Astrocyte (in vitro differentiated cells and primary cell): ENCODE data around the gene CPO. TPM values are rescaled to one million over a fixed set of nuclear protein-coding genes. Genes with fewer than 3 reads are reported as not detected.

ENCODE experiments used
- DNase-seq: peaks from one replicate; pipeline ENCODE4 v3.0.0-alpha.2; 2010; ENCODE audit warnings: low read depth
- FAIRE-seq: peaks from 2 replicates; lab custom pipeline; 2011; peaks lifted over from hg19 to GRCh38; lab: Jason Lieb, UNC
- H2AFZ ChIP-seq: 2 replicates; pipeline ENCODE4 v1.6.0; 2012; ENCODE audit warnings: low read depth, low read length, inconsistent platforms
- H3K27ac ChIP-seq: 2 replicates; pipeline ENCODE4 v1.5.1; 2011; ENCODE audit warnings: low read depth, low read length, inconsistent platforms
- H3K27me3 ChIP-seq: 2 replicates; pipeline ENCODE4 v1.6.0; 2011; ENCODE audit warnings: low read length, inconsistent platforms; ENCODE audit not compliant: insufficient read depth
- H3K36me3 ChIP-seq: 2 replicates; pipeline ENCODE4 v1.5.1; 2011; ENCODE audit warnings: low read length, inconsistent platforms; ENCODE audit not compliant: insufficient read depth
- H3K4me1 ChIP-seq: 2 replicates; pipeline ENCODE4 v1.5.1; 2011; ENCODE audit warnings: low read length, inconsistent platforms; ENCODE audit not compliant: insufficient read depth
- H3K4me2 ChIP-seq: 2 replicates; pipeline ENCODE4 v1.6.0; 2012; ENCODE audit warnings: low read length, inconsistent platforms
- H3K4me3 ChIP-seq: 2 replicates; pipeline ENCODE4 v1.5.1; 2011; ENCODE audit warnings: low read depth, mild to moderate bottlenecking, low read length, inconsistent platforms; ENCODE audit not compliant: insufficient read depth
- H3K79me2 ChIP-seq: 2 replicates; pipeline ENCODE4 v1.6.0; 2012; ENCODE audit warnings: mild to moderate bottlenecking, low read length, inconsistent platforms; ENCODE audit not compliant: insufficient read depth
- H3K9ac ChIP-seq: 2 replicates; pipeline ENCODE4 v1.6.0; 2012; ENCODE audit warnings: mild to moderate bottlenecking, low read length, inconsistent platforms
- H3K9me3 ChIP-seq: 2 replicates; pipeline ENCODE4 v1.5.1; 2012; ENCODE audit warnings: low read depth, mild to moderate bottlenecking, low read length, inconsistent platforms; ENCODE audit not compliant: insufficient read depth
- H4K20me1 ChIP-seq: 2 replicates; pipeline ENCODE4 v1.6.0; 2012; ENCODE audit warnings: low read length, inconsistent platforms; ENCODE audit not compliant: insufficient read depth
- H3K27ac Mint-ChIP-seq: one replicate; pipeline ENCODE4 v1.8.0; 2021; ENCODE audit warnings: mild to moderate bottlenecking, mixed read lengths; ENCODE audit not compliant: unreplicated experiment
- H3K27me3 Mint-ChIP-seq: one replicate; pipeline ENCODE4 v1.8.0; 2021; ENCODE audit warnings: low read depth, mixed read lengths; ENCODE audit not compliant: unreplicated experiment
- H3K36me3 Mint-ChIP-seq: one replicate; pipeline ENCODE4 v1.8.0; 2021; ENCODE audit warnings: low read depth, mixed read lengths; ENCODE audit not compliant: unreplicated experiment
- H3K4me1 Mint-ChIP-seq: one replicate; pipeline ENCODE4 v1.8.0; 2021; ENCODE audit warnings: low read depth, mixed read lengths; ENCODE audit not compliant: unreplicated experiment
- H3K4me3 Mint-ChIP-seq: one replicate; pipeline ENCODE4 v1.8.0; 2021; ENCODE audit warnings: mild to moderate bottlenecking, moderate library complexity, mixed read lengths; ENCODE audit not compliant: unreplicated experiment
- H3K9me3 Mint-ChIP-seq: one replicate; pipeline ENCODE4 v1.8.0; 2021; ENCODE audit warnings: mild to moderate bottlenecking, mixed read lengths; ENCODE audit not compliant: unreplicated experiment
- EZH2 ChIP-seq: IDR thresholded peaks from 2 replicates; pipeline ENCODE4 v1.6.1; 2012; ENCODE audit warnings: mild to moderate bottlenecking, low read length, inconsistent platforms; ENCODE audit not compliant: insufficient read depth
- total RNA-seq: library from RNA; stranded (reverse); gene quantifications from 2 replicates; pipeline ENCODE4 v1.2.1, GENCODE V29; 2021
- TF ChIP-seq, protein P1 (sequence below): IDR thresholded peaks from 2 replicates; pipeline ENCODE4 v1.5.1; 2011; ENCODE audit warnings: low read depth, mild to moderate bottlenecking, inconsistent platforms, low read length, moderate library complexity; ENCODE audit not compliant: insufficient read depth

CPO gene
- total RNA-seq, 1 donor from 2014 or later = not detected

DNA sequence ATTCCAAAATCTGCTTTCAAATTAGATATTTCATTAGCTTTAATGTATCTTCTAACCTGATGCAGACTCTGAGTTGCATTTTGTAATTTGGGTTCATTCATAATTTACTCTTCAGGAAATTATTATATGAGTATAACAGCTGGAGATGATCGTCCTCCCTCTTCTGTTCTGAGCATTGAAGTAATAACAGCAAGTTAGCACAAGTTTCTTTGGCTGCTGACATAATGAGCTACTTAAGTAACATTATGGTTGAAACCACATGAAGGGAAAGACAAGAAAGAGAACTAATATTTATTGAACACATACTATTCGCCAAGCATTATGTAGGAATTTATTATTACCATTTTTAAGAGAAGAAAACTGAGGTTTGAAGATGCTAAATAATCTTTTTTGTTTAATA lies 75.1 kb downstream of the CPO start:
- Histone ChIP-seq H3K4me3 (no peak overlapping the region), H2AFZ (no peak overlapping the region), H3K79me2 (no peaks in the 10 kb centered on the region), H3K9me3 (no peaks in the 10 kb centered on the region), H3K36me3 (no peaks in the 10 kb centered on the region), H3K27me3 (no peaks in the 10 kb centered on the region), H3K4me2 (no peak overlapping the region), H3K4me1 (no peaks in the 10 kb centered on the region), H4K20me1 (no peaks in the 10 kb centered on the region), H3K9ac (no peak overlapping the region), H3K27ac (no peak overlapping the region)
- H3K9me3 Mint-ChIP-seq = peaks cover 2% of the 10 kb centered on the region
- TF ChIP-seq, protein P1, sequence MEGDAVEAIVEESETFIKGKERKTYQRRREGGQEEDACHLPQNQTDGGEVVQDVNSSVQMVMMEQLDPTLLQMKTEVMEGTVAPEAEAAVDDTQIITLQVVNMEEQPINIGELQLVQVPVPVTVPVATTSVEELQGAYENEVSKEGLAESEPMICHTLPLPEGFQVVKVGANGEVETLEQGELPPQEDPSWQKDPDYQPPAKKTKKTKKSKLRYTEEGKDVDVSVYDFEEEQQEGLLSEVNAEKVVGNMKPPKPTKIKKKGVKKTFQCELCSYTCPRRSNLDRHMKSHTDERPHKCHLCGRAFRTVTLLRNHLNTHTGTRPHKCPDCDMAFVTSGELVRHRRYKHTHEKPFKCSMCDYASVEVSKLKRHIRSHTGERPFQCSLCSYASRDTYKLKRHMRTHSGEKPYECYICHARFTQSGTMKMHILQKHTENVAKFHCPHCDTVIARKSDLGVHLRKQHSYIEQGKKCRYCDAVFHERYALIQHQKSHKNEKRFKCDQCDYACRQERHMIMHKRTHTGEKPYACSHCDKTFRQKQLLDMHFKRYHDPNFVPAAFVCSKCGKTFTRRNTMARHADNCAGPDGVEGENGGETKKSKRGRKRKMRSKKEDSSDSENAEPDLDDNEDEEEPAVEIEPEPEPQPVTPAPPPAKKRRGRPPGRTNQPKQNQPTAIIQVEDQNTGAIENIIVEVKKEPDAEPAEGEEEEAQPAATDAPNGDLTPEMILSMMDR = no peak
- TF ChIP-seq EZH2 = no peak
- no peaks in the 10 kb centered on the region for H3K27me3 Mint-ChIP-seq
- no peak overlapping the region for H3K27ac Mint-ChIP-seq
- H3K36me3 Mint-ChIP-seq = no peaks in the 10 kb centered on the region
- H3K4me3 Mint-ChIP-seq = no peak overlapping the region
- FAIRE-seq (no peak), DNase-seq (no peak)
- peaks cover 12% of the 10 kb centered on the region for H3K4me1 Mint-ChIP-seq

- no peak overlapping the region for H3K4me3 Mint-ChIP-seq
- H3K79me2 ChIP-seq = no peaks in the 10 kb centered on the region
- H3K36me3 Mint-ChIP-seq = no peaks in the 10 kb centered on the region
- no peak overlapping the region for H3K4me2 ChIP-seq
- no peak overlapping the region for H2AFZ ChIP-seq
- no peaks in the 10 kb centered on the region for H4K20me1 ChIP-seq
- H3K27ac Mint-ChIP-seq = peak overlapping the region; percentile 10
- H3K4me1 ChIP-seq = no peaks in the 10 kb centered on the region
- no peak overlapping the region for H3K27ac ChIP-seq
- H3K4me3 ChIP-seq = no peak overlapping the region
- no peaks in the 10 kb centered on the region for H3K36me3 ChIP-seq
- no peaks in the 10 kb centered on the region for H3K27me3 Mint-ChIP-seq
- FAIRE-seq = no peak
- TF ChIP-seq, protein P1 = no peak
- no peaks in the 10 kb centered on the region for H3K9me3 ChIP-seq
- DNase-seq = no peak
- H3K4me1 Mint-ChIP-seq = peaks cover 12% of the 10 kb centered on the region
- peaks cover 2% of the 10 kb centered on the region for H3K9me3 Mint-ChIP-seq
- no peaks in the 10 kb centered on the region for H3K27me3 ChIP-seq
- H3K9ac ChIP-seq = no peak overlapping the region
Measured at GRCh38 chr2:207015901-207016300, 76.6 kb downstream of the CPO start.

Other genes with a start within 250 kb of the CPO start
- not detected in 2 replicates for gene DYTN, start 221.1 kb upstream of the CPO start, total RNA-seq
- 1.8 and 1.9 TPM in 2 replicates for gene MDH1B, start 174.2 kb upstream of the CPO start, total RNA-seq
- gene FASTKD2, start 173.9 kb upstream of the CPO start, total RNA-seq = 20.8 and 21.7 TPM in 2 replicates
- gene KLF7, start 226.4 kb downstream of the CPO start, total RNA-seq = 76.5 and 81.2 TPM in 2 replicates